IPS-18a (cell line): ENCODE results near the gene C20orf96.

Experiments
- H3K27ac ChIP-seq: one replicate; pipeline ENCODE4 v1.5.1; 2013; ENCODE audit warnings: low read length
- H3K27me3 ChIP-seq: one replicate; pipeline ENCODE4 v1.6.1; 2013; ENCODE audit warnings: mild to moderate bottlenecking, low read length; ENCODE audit not compliant: control insufficient read depth, insufficient read depth
- H3K36me3 ChIP-seq: one replicate; pipeline ENCODE4 v1.6.1; 2013; ENCODE audit warnings: low read depth, low read length; ENCODE audit not compliant: control insufficient read depth
- H3K4me1 ChIP-seq: one replicate; pipeline ENCODE4 v1.6.1; 2013; ENCODE audit warnings: low read depth, low read length; ENCODE audit not compliant: control insufficient read depth
- H3K4me3 ChIP-seq: one replicate; pipeline ENCODE4 v1.5.1; 2013; ENCODE audit warnings: low read length
- H3K9ac ChIP-seq: one replicate; pipeline ENCODE4 v1.6.1; 2013; ENCODE audit warnings: mild to moderate bottlenecking, low read length, moderate library complexity
- H3K9me3 ChIP-seq: one replicate; pipeline ENCODE4 v1.6.1; 2013; ENCODE audit warnings: low read depth, low read length; ENCODE audit not compliant: control insufficient read depth

C20orf96 gene

GRCh38 chr20:295804-296203 is 5.3 kb upstream of the C20orf96 start:
- Histone ChIP-seq H3K27me3 (peaks cover 35% of the 10 kb centered on the region), H3K4me1 (peaks cover 24% of the 10 kb centered on the region), H3K9me3 (no peaks in the 10 kb centered on the region), H3K9ac (no peak overlapping the region), H3K4me3 (no peak overlapping the region), H3K27ac (no peak overlapping the region), H3K36me3 (peaks cover 5% of the 10 kb centered on the region)

GRCh38 chr20:294602-295001 is 4.1 kb upstream of the C20orf96 start:
- peaks cover 2% of the 10 kb centered on the region for H3K36me3 ChIP-seq
- no peak overlapping the region for H3K27ac ChIP-seq
- no peaks in the 10 kb centered on the region for H3K9me3 ChIP-seq
- peaks cover 35% of the 10 kb centered on the region for H3K27me3 ChIP-seq
- no peak overlapping the region for H3K4me3 ChIP-seq
- H3K4me1 ChIP-seq, result peaks cover 17% of the 10 kb centered on the region
- H3K9ac ChIP-seq, result no peak overlapping the region

DNA sequence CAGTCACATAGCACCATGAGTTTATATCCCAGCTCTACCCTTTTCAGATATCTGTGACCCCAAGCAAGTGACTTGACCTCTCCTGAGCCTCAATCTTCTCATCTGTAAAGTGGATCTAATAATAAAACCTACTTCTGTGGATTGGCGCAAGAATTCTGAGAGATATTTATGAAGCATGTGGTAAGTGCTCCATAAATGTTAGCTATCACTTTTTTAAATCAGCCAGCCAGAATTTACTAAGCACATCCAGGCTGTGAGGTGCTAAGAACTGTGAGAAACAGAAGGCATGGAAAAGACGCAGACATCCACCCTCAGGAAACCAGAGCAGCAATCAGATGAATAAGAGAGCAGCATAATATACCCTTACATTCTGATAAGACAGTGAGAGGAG is 862 bp downstream of the C20orf96 start:
- peak overlapping the region; percentile 87 for H3K9ac ChIP-seq
- H3K4me3 ChIP-seq, result peak overlapping the region; percentile 96
- no peaks in the 10 kb centered on the region for H3K9me3 ChIP-seq
- H3K27me3 ChIP-seq, result peaks cover 12% of the 10 kb centered on the region
- H3K4me1 ChIP-seq, result peaks cover 10% of the 10 kb centered on the region
- peak overlapping the region; percentile 59 for H3K27ac ChIP-seq
- H3K36me3 ChIP-seq, result no peaks in the 10 kb centered on the region

- H3K9ac ChIP-seq, result no peak overlapping the region
- no peaks in the 10 kb centered on the region for H3K36me3 ChIP-seq
- peak overlapping the region; percentile 96 for H3K4me3 ChIP-seq
- no peaks in the 10 kb centered on the region for H3K9me3 ChIP-seq
- peaks cover 10% of the 10 kb centered on the region for H3K4me1 ChIP-seq
- H3K27me3 ChIP-seq, result peaks cover 12% of the 10 kb centered on the region
- no peak overlapping the region for H3K27ac ChIP-seq
Measured at GRCh38 chr20:288956-289692, 1.4 kb downstream of the C20orf96 start.

DNA sequence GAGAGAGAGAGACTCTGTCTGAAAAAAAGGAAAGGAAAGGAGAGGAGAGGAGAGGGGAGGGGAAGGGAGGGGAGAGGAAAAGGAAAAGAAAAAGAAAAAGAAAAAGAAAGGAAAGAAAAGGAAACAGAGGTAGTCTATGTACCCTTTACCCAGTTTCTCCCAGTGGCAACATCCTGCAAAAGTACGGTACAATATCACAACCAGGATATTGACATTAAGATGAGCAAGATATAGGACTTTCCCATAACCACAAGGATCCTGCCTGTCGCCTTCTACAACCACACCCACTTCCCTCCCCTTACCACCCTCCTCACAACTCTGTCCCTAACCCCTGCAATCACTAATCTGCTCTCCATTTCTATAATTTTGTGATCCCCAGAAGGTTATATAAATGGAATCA is 4.0 kb downstream of the C20orf96 start:
- Histone ChIP-seq H3K9ac (no peak overlapping the region), H3K27me3 (peaks cover 2% of the 10 kb centered on the region), H3K4me3 (no peak overlapping the region), H3K36me3 (no peaks in the 10 kb centered on the region), H3K27ac (no peak overlapping the region), H3K9me3 (no peaks in the 10 kb centered on the region), H3K4me1 (peaks cover 10% of the 10 kb centered on the region)

- H3K4me3 ChIP-seq, result no peak overlapping the region
- H3K9me3 ChIP-seq, result no peaks in the 10 kb centered on the region
- H3K9ac ChIP-seq, result no peak overlapping the region
- H3K36me3 ChIP-seq, result no peaks in the 10 kb centered on the region
- no peak overlapping the region for H3K27ac ChIP-seq
- no peaks in the 10 kb centered on the region for H3K4me1 ChIP-seq
- peaks cover 5% of the 10 kb centered on the region for H3K27me3 ChIP-seq
Measured at GRCh38 chr20:284172-284571, 6.4 kb downstream of the C20orf96 start.

DNA sequence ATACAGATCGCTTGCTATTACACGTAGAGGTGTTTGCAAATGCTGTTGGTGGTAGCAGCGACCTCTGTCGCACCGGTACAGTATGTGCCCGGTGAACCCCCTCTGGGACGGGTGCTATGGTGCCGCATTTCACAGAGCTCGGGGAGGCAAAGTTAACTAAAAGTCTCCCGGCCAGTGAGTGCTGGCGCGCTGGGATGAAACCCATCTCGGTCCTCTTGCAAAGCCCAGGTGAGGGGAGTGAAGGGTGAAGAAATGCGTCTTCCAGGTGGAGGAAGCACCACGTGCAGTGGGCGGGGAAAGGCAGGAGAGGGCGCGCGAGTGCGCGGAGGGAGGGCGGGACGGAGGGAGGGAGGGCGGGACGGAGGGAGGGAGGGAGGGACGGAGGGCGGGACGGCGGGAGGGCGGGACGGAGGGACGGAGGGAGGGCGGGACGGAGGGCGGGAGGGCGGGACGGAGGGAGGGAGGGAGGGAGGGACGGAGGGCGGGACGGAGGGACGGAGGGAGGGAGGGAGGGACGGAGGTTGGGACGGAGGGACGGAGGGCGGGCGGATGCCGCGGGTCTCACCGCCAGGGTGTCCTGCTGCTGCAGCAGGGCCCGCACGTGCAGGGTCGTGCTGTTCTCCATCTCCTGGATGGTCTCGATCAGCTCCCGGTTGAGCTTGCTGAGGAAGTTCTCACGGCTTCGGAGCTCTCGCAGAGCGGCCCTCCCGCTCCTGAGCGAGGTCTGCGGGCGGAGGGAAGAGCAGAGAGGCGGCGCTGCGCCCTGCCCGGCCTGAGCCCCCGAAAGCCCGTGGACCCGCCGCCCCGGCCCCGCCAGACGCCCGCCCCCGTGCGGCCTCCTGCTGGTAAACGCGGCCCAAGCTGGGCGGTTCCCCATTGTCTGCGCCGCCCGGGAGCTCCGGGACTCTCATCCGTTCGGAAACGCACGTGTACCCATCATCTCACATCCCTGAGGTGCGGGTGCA is 11.7 kb downstream of the C20orf96 start:
- Histone ChIP-seq H3K4me1 (no peaks in the 10 kb centered on the region), H3K9ac (no peak overlapping the region), H3K9me3 (no peaks in the 10 kb centered on the region), H3K4me3 (peak overlapping the region; percentile 47), H3K36me3 (no peaks in the 10 kb centered on the region), H3K27me3 (peaks cover 5% of the 10 kb centered on the region), H3K27ac (no peak overlapping the region)

GRCh38 chr20:278181-278580 is 12.4 kb downstream of the C20orf96 start:
- Histone ChIP-seq H3K27me3 (peaks cover 5% of the 10 kb centered on the region), H3K4me3 (peak overlapping the region; percentile 47), H3K4me1 (no peaks in the 10 kb centered on the region), H3K27ac (no peak overlapping the region), H3K36me3 (no peaks in the 10 kb centered on the region), H3K9me3 (no peaks in the 10 kb centered on the region), H3K9ac (no peak overlapping the region)

- no peaks in the 10 kb centered on the region for H3K36me3 ChIP-seq
- no peak overlapping the region for H3K9ac ChIP-seq
- H3K4me3 ChIP-seq, result no peak overlapping the region
- H3K4me1 ChIP-seq, result no peaks in the 10 kb centered on the region
- peaks cover 5% of the 10 kb centered on the region for H3K27me3 ChIP-seq
- H3K27ac ChIP-seq, result no peak overlapping the region
- H3K9me3 ChIP-seq, result no peaks in the 10 kb centered on the region
Measured at GRCh38 chr20:277496-277781, 13.1 kb downstream of the C20orf96 start.

DNA sequence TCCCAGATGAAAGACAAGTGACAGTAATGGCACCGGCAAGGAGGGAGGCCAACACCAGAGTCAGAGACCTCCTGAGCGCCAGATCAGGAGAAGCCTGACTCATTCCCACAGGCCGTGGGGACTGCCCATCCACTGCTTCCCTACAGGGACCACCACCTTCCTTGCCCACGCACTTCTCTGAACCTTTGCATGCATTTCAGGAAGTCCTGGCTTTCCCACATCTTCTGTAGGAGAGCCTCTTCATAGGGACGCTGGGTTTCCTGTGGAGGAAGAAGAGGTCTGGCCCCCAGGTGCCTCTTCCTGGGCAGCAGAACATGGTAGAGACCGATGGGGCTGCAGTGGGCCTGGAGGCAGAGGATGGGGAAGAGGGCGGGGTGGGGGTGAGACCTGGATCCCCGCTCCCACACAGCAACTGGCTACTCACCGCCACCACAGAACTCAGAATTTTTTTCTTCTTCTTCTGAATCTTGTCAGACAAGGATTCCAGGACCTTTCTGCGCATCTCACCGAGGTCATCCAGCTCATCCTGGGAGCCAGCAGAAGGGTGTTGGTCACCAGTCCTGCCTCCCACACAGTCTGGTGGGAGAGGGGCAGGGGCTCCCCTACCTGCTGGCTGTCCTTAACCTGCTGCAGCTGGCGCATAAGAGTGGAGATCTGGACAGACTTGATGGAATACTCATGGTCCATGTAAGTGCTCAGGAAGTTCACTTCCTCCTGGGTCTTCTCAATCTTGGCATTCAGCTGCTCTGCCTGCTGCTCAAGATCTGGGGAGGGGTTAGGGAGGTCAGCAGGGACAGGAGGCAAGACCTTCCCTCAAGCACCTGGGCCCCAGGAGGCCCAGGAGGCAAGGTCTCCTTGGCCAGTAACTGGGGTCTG is 13.7 kb downstream of the C20orf96 start:
- H3K36me3 ChIP-seq, result no peaks in the 10 kb centered on the region
- H3K4me3 ChIP-seq, result no peak overlapping the region
- H3K4me1 ChIP-seq, result no peaks in the 10 kb centered on the region
- H3K27me3 ChIP-seq, result peaks cover 5% of the 10 kb centered on the region
- H3K9ac ChIP-seq, result no peak overlapping the region
- H3K27ac ChIP-seq, result no peak overlapping the region
- H3K9me3 ChIP-seq, result no peaks in the 10 kb centered on the region

DNA sequence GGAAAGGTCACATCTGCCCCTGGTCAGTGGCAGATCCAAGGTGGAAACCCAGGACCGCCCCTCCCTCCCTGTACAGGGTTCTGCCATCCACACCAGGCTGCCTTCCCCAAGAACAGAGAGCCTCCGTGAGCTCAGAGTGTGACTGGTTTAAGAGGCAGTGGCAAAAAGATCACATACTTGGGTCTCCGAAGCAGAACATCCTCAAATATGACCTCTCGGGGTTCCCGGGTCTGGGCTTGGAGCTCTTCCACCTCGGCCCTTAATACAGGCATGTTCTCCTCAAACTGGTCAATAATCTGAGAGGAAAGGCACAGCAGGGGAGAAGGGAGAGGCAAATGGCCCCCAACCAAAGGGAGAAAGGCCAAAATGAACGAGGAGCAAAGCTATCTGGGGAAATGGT is 14.8 kb downstream of the C20orf96 start:
- H3K36me3 ChIP-seq, result no peaks in the 10 kb centered on the region
- H3K9ac ChIP-seq, result no peak overlapping the region
- H3K4me3 ChIP-seq, result no peak overlapping the region
- no peak overlapping the region for H3K27ac ChIP-seq
- H3K9me3 ChIP-seq, result no peaks in the 10 kb centered on the region
- H3K4me1 ChIP-seq, result no peaks in the 10 kb centered on the region
- no peaks in the 10 kb centered on the region for H3K27me3 ChIP-seq
